IMR-90 (cell line): ENCODE measurements around the gene CNNM1. TPM values are rescaled to one million over a fixed set of nuclear protein-coding genes. Genes with fewer than 3 reads are reported as not detected.

ENCODE experiments used
- ATAC-seq: fragments of 200-7000 bp; cut with Tn5 transposase; 2 replicates; pipeline ENCODE4 v1.9.1; 2020; ENCODE audit warnings: low read depth, mild to moderate bottlenecking, moderate library complexity
- BruUV-seq: library from RNA; stranded (reverse); fragments of 400-500 nt; replicated peaks from 2 replicates; lab custom pipeline; 2021; lab: Mats Ljungman, UMichigan
- CTCF ChIA-PET: fragments of 300-600 bp; formaldehyde crosslinking; extraction: SDS; loops from one replicate; lab custom pipeline; 2021; ENCODE audit warnings: antibody characterized with exemption; lab: Yijun Ruan, JAX
- POLR2A ChIA-PET: fragments of 300-600 bp; sonication (Branson Sonifier 250); formaldehyde crosslinking; loops from one replicate; lab custom pipeline; 2022; ENCODE audit warnings: antibody characterized with exemption; ENCODE audit not compliant: unreplicated experiment; lab: Charles Lee
- DNase-seq: peaks from one replicate; pipeline ENCODE4 v3.0.0; 2013
- H2AFZ ChIP-seq: replicated peaks from 2 replicates; pipeline ENCODE3; 2013; ENCODE audit warnings: low read length, mild to moderate bottlenecking; ENCODE audit not compliant: poor library complexity
- H2AK5ac ChIP-seq: 2 replicates; pipeline ENCODE4 v1.6.1; 2013; ENCODE audit warnings: low read depth, low read length, inconsistent platforms
- H2AK9ac ChIP-seq: replicated peaks from 2 replicates; pipeline ENCODE3; 2013; ENCODE audit warnings: mild to moderate bottlenecking, low read depth, low read length, moderate library complexity; ENCODE audit not compliant: poor library complexity
- H2BK120ac ChIP-seq: 2 replicates; pipeline ENCODE4 v1.6.1; 2013; ENCODE audit warnings: low read depth, low read length, inconsistent platforms
- H2BK15ac ChIP-seq: 3 replicates; pipeline ENCODE4 v1.6.1; 2013; ENCODE audit warnings: low read depth, low read length, inconsistent platforms
- H2BK20ac ChIP-seq: 2 replicates; pipeline ENCODE4 v1.6.1; 2013; ENCODE audit warnings: low read depth, mild to moderate bottlenecking, inconsistent platforms, low read length, moderate library complexity
- H2BK5ac ChIP-seq: 2 replicates; pipeline ENCODE4 v1.6.1; 2013; ENCODE audit warnings: mild to moderate bottlenecking, low read depth, low read length, inconsistent platforms; ENCODE audit not compliant: poor library complexity, severe bottlenecking
- H3K14ac ChIP-seq: replicated peaks from 2 replicates; pipeline ENCODE4 v1.6.1; 2013; ENCODE audit warnings: low read depth, low read length, inconsistent platforms
- H3K18ac ChIP-seq: 2 replicates; pipeline ENCODE4 v1.6.1; 2013; ENCODE audit warnings: low read depth, low read length, control low read depth
- H3K23ac ChIP-seq: 2 replicates; pipeline ENCODE4 v1.6.1; 2013; ENCODE audit warnings: low read depth, low read length, inconsistent platforms
- H3K27ac ChIP-seq: 2 replicates; pipeline ENCODE4 v1.5.1; 2013; ENCODE audit warnings: mild to moderate bottlenecking, control low read depth, low read length; ENCODE audit not compliant: insufficient read depth
- H3K27me3 ChIP-seq: 2 replicates; pipeline ENCODE4 v1.6.1; 2013; ENCODE audit warnings: low read length; ENCODE audit not compliant: control insufficient read depth, insufficient read depth
- H3K36me3 ChIP-seq: 2 replicates; pipeline ENCODE4 v1.6.1; 2013; ENCODE audit warnings: low read length, mixed read lengths; ENCODE audit not compliant: control insufficient read depth, insufficient read depth
- H3K4ac ChIP-seq: 2 replicates; pipeline ENCODE4 v1.6.1; 2013; ENCODE audit warnings: low read depth, low read length, inconsistent platforms
- H3K4me1 ChIP-seq: 2 replicates; pipeline ENCODE4 v1.6.1; 2013; ENCODE audit warnings: low read length, mixed read lengths; ENCODE audit not compliant: control insufficient read depth, insufficient read depth
- H3K4me2 ChIP-seq: 2 replicates; pipeline ENCODE4 v1.6.1; 2013; ENCODE audit warnings: low read depth, mild to moderate bottlenecking, control low read depth, low read length, moderate library complexity
- H3K4me3 ChIP-seq: 2 replicates; pipeline ENCODE4 v1.5.1; 2013; ENCODE audit warnings: low read depth, mild to moderate bottlenecking, control low read depth, low read length, moderate library complexity; ENCODE audit not compliant: insufficient read depth
- H3K56ac ChIP-seq: 2 replicates; pipeline ENCODE4 v1.6.1; 2013; ENCODE audit warnings: low read length, inconsistent platforms; ENCODE audit not compliant: insufficient read depth; ENCODE audit errors: extremely low read depth
- H3K79me1 ChIP-seq, 2 experiments: 2 replicates each; pipeline ENCODE4 v1.6.1; 2013; ENCODE audit warnings: low read length in 2 of 2, inconsistent platforms in 1 of 2, low read depth in 1 of 2
- H3K9ac ChIP-seq: 2 replicates; pipeline ENCODE4 v1.6.1; 2013; ENCODE audit warnings: low read depth, low read length, control low read depth
- H3K9me1 ChIP-seq: 2 replicates; pipeline ENCODE4 v1.6.1; 2013; ENCODE audit warnings: low read length, inconsistent platforms; ENCODE audit not compliant: insufficient read depth
- H3K9me3 ChIP-seq: 2 replicates; pipeline ENCODE4 v1.6.1; 2013; ENCODE audit warnings: low read length; ENCODE audit not compliant: control insufficient read depth, insufficient read depth
- H4K20me1 ChIP-seq: 2 replicates; pipeline ENCODE4 v1.6.1; 2013; ENCODE audit warnings: low read length, inconsistent platforms; ENCODE audit not compliant: insufficient read depth
- H4K5ac ChIP-seq: 2 replicates; pipeline ENCODE4 v1.6.1; 2013; ENCODE audit warnings: mild to moderate bottlenecking, low read depth, low read length, control low read depth
- H4K8ac ChIP-seq, 2 experiments: 2 replicates each; pipeline ENCODE4 v1.6.1; 2013; ENCODE audit warnings: low read depth in 2 of 2, low read length in 2 of 2, control low read depth in 1 of 2, inconsistent platforms in 1 of 2
- H4K91ac ChIP-seq: 2 replicates; pipeline ENCODE4 v1.6.1; 2013; ENCODE audit warnings: low read depth, low read length, inconsistent platforms; ENCODE audit not compliant: insufficient read depth
- BHLHE40 ChIP-seq: fragments of 150-350 bp; IDR thresholded peaks from 2 replicates; pipeline ENCODE4 v1.6.1; 2016; ENCODE audit warnings: mild to moderate bottlenecking, low read depth, low read length
- CEBPB ChIP-seq: IDR thresholded peaks from 2 replicates; pipeline ENCODE4 v1.6.1; 2012; ENCODE audit warnings: low read depth, low read length, improper control_type of control experiment
- CHD1 ChIP-seq: IDR thresholded peaks from 2 replicates; pipeline ENCODE4 v1.6.1; 2012; ENCODE audit warnings: low read depth, low read length, improper control_type of control experiment
- FOS ChIP-seq: fragments of 150-350 bp; IDR thresholded peaks from 2 replicates; pipeline ENCODE4 v1.6.1; 2016; ENCODE audit warnings: low read depth, low read length
- MAFK ChIP-seq: IDR thresholded peaks from 2 replicates; pipeline ENCODE4 v1.6.1; 2012; ENCODE audit warnings: low read depth, low read length, improper control_type of control experiment
- MAZ ChIP-seq: IDR thresholded peaks from 2 replicates; pipeline ENCODE4 v1.6.1; 2012; ENCODE audit warnings: low read depth, mild to moderate bottlenecking, low read length, improper control_type of control experiment, moderate library complexity, borderline replicate concordance
- MXI1 ChIP-seq: IDR thresholded peaks from 2 replicates; pipeline ENCODE4 v1.6.1; 2012; ENCODE audit warnings: low read depth, mild to moderate bottlenecking, low read length, moderate library complexity, borderline replicate concordance
- NFE2L2 ChIP-seq: fragments of 150-350 bp; IDR thresholded peaks from 2 replicates; pipeline ENCODE4 v1.6.1; 2016; ENCODE audit warnings: low read depth, mild to moderate bottlenecking, low read length
- POLR2A ChIP-seq: IDR thresholded peaks from 2 replicates; pipeline ENCODE4 v1.6.1; 2012; ENCODE audit warnings: mild to moderate bottlenecking, low read depth, low read length
- RAD21 ChIP-seq: IDR thresholded peaks from 2 replicates; pipeline ENCODE4 v1.6.1; 2012; ENCODE audit warnings: low read length, improper control_type of control experiment
- RCOR1 ChIP-seq: IDR thresholded peaks from 2 replicates; pipeline ENCODE4 v1.6.1; 2012; ENCODE audit warnings: mild to moderate bottlenecking, low read length, improper control_type of control experiment; ENCODE audit not compliant: insufficient replicate concordance
- RFX5 ChIP-seq: IDR thresholded peaks from 2 replicates; pipeline ENCODE4 v1.8.0; 2012; ENCODE audit warnings: low read depth, mild to moderate bottlenecking, low read length, moderate library complexity
- SMC3 ChIP-seq: fragments of 150-350 bp; IDR thresholded peaks from 2 replicates; pipeline ENCODE4 v1.6.1; 2016; ENCODE audit warnings: low read depth, mild to moderate bottlenecking, antibody characterized with exemption, low read length, moderate library complexity
- WGBS, 2 experiments: methylation state at CpG; one replicate each; pipeline versions ENCODE4 v1.1.5 to v1.1.7; 2013; ENCODE audit warnings: missing lambda C conversion rate in 2 of 2; ENCODE audit not compliant: insufficient read length in 1 of 2; ENCODE audit errors: extremely low coverage in 2 of 2; 5-methylcytosine and 5-hydroxymethylcytosine counted together
- dilution Hi-C: fragments of 300-500 bp; cut with HindIII; formaldehyde crosslinking; loops from one replicate; pipeline ENCODE4 v1.14.3; 2018; ENCODE audit warnings: low sequenced_read_pairs; ENCODE audit not compliant: unreplicated experiment
- in situ Hi-C: fragments of 300-500 bp; cut with MboI; formaldehyde crosslinking; loops from 3 replicates; pipeline ENCODE4 v1.14.3; 2019; ENCODE audit warnings: low sequenced_read_pairs, inconsistent platforms, mixed read lengths
- intact Hi-C: fragments of 100-400 bp; cut with micrococcal nuclease; formaldehyde crosslinking; loops from 2 replicates; pipeline ENCODE4 v1.10.0; 2022
- polyA plus RNA-seq, 3 experiments: library from polyadenylated mRNA; depleted of rRNA; stranded (reverse); fragments of >200 nt; gene quantifications; 2 replicates each; pipeline ENCODE4 v1.2.3, GENCODE V29; 2012; ENCODE audit warnings: low replicate concordance in 1 of 3
- total RNA-seq: library from RNA; depleted of rRNA; stranded (reverse); fragments of >200 nt; gene quantifications from 2 replicates; pipeline ENCODE4 v1.2.3, GENCODE V29; 2012
- TF ChIP-seq, protein P1 (sequence below): fragments of 150-350 bp; IDR thresholded peaks from 2 replicates; pipeline ENCODE4 v1.6.1; 2017; ENCODE audit warnings: mild to moderate bottlenecking, antibody characterized with exemption, low read length, low read depth
- TF ChIP-seq, protein P2 (sequence below): conservative IDR thresholded peaks from 2 replicates; pipeline ENCODE4 v1.5.1; 2012; ENCODE audit warnings: mild to moderate bottlenecking, low read depth, low read length, improper control_type of control experiment

The CNNM1 gene
- total and polyA plus RNA-seq, 2 of the 4 experiments (the other 2 are of a cell fraction) = 0.18 to 0.39 TPM

- Histone ChIP-seq H2AK5ac (peak overlapping the region; percentile 70), H3K23ac (peak overlapping the region; percentile 50; the same call in 1 of the 2 replicates), H2AK9ac (peak overlapping the region; percentile 77), H2BK5ac (peak overlapping the region; percentile 6), H3K9ac (peak overlapping the region; percentile 70), H3K36me3 (0 out of 2 replicates have a peak, but pooled peaks cover 1% of the 10 kb centered on the region), H3K27me3 (no peaks in the 10 kb centered on the region), H3K4me1 (peaks cover 2% of the 10 kb centered on the region; the same call in 1 of the 2 replicates), H4K8ac (peak overlapping the region; percentile 54 to 77), H3K14ac (peak overlapping the region; percentile 51), H3K9me3 (no peaks in the 10 kb centered on the region), H4K20me1 (no peaks in the 10 kb centered on the region), H3K9me1 (no peaks in the 10 kb centered on the region; the same call in 1 of the 2 replicates), H4K5ac (peak overlapping the region; percentile 31), H3K4me2 (peak overlapping the region; percentile 90), H2BK120ac (peak overlapping the region; percentile 44), H2AFZ (peak overlapping the region; percentile 100), H3K18ac (no peak overlapping the region), H3K4ac (peak overlapping the region; percentile 78), H3K4me3 (peak overlapping the region; percentile 59), H4K91ac (peak overlapping the region; percentile 65; the same call in 1 of the 2 replicates), H3K56ac (peak overlapping the region; percentile 65), H2BK15ac (no peak overlapping the region), H3K27ac (peak overlapping the region; percentile 55), H3K79me1 (peaks cover 14 to 42% of the 10 kb centered on the region in 2 experiments), H2BK20ac (no peak overlapping the region)
- POLR2A ChIA-PET = interaction anchor here (0.6 kb wide), 1 partner anchor 221 kb away, joined by 3 read pairs; no protein-coding TSS in a partner anchor
- ATAC-seq = peak; percentile 6
- peak; percentile 41 for DNase-seq
- intact Hi-C loops (loop anchor here (5.0 kb wide), 1 partner anchor 281 kb away; no protein-coding TSS in a partner anchor), in situ Hi-C loops (loop anchor here (5.0 to 10.0 kb wide), 2 partner anchors 181 to 284 kb away; no protein-coding TSS in a partner anchor), dilution Hi-C loops (no loop called here)
- CTCF ChIA-PET = interaction anchor here (0.6 to 1.2 kb wide), 3 partner anchors 50 to 181 kb away, joined by 3 to 4 read pairs (median 4); no protein-coding TSS in a partner anchor
- no TSS peak for BruUV-seq
- 12% methylated on average over 11 of the region's 20 CpGs; no CpG with 5 or more reads in 1 of the 2 experiments for WGBS, 2 experiments
- TF ChIP-seq NFE2L2 (no peak), RAD21 (no peak), CEBPB (no peak), MAFK (no peak), RFX5 (no peak), RCOR1 (no peak), MAZ (no peak), BHLHE40 (no peak), SMC3 (no peak), POLR2A (no peak), MXI1 (no peak), CHD1 (no peak), FOS (no peak)
- TF ChIP-seq, protein P1, sequence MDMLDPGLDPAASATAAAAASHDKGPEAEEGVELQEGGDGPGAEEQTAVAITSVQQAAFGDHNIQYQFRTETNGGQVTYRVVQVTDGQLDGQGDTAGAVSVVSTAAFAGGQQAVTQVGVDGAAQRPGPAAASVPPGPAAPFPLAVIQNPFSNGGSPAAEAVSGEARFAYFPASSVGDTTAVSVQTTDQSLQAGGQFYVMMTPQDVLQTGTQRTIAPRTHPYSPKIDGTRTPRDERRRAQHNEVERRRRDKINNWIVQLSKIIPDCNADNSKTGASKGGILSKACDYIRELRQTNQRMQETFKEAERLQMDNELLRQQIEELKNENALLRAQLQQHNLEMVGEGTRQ = no peak
- TF ChIP-seq, protein P2, sequence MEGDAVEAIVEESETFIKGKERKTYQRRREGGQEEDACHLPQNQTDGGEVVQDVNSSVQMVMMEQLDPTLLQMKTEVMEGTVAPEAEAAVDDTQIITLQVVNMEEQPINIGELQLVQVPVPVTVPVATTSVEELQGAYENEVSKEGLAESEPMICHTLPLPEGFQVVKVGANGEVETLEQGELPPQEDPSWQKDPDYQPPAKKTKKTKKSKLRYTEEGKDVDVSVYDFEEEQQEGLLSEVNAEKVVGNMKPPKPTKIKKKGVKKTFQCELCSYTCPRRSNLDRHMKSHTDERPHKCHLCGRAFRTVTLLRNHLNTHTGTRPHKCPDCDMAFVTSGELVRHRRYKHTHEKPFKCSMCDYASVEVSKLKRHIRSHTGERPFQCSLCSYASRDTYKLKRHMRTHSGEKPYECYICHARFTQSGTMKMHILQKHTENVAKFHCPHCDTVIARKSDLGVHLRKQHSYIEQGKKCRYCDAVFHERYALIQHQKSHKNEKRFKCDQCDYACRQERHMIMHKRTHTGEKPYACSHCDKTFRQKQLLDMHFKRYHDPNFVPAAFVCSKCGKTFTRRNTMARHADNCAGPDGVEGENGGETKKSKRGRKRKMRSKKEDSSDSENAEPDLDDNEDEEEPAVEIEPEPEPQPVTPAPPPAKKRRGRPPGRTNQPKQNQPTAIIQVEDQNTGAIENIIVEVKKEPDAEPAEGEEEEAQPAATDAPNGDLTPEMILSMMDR = no peak
These were observed 102.1 kb downstream of the CNNM1 start for GRCh38 chr10:99431190-99431760.
